Stomach (tissue), 9 donors: ENCODE data around the gene PLPP3. TPM values are rescaled to one million over a fixed set of nuclear protein-coding genes. Genes with fewer than 3 reads are reported as not detected.
"Not testable (repeated sequence)": the region's sequence is repeated elsewhere in the genome, so short reads cannot be mapped to it uniquely, and the experiment has no call there.

ENCODE experiments used
- DNase-seq, 2 donors: peaks; one replicate each; pipeline versions ENCODE4 v3.0.0 to v3.0.0-alpha.2; 2013 to 2019
- H3K27ac ChIP-seq, 5 donors: fragments of 200-600 bp in 4 of 5; sonication (generic) in 4 of 5; one replicate each; pipeline ENCODE4 v1.5.1; 2013 to 2019; ENCODE audit warnings: mild to moderate bottlenecking in 1 of 5, moderate library complexity in 1 of 5
- H3K27me3 ChIP-seq, 3 donors: fragments of 200-600 bp; sonication (generic); one replicate each; pipeline ENCODE4 v1.5.1; 2017 to 2019; ENCODE audit warnings: mixed run types in 1 of 3
- H3K36me3 ChIP-seq, 4 donors: fragments of 200-600 bp; sonication (generic); 1 replicate in 3 of 4; 2 replicates in 1 of 4; pipeline ENCODE4 v1.5.1; 2016 to 2019
- H3K4me1 ChIP-seq, 4 donors: fragments of 200-600 bp; sonication (generic); one replicate each; pipeline ENCODE4 v1.5.1; 2016 to 2019
- H3K4me3 ChIP-seq, 4 donors: fragments of 200-600 bp; sonication (generic) in 3 of 4; one replicate each; pipeline ENCODE4 v1.5.1; 2016 to 2019; ENCODE audit warnings: mild to moderate bottlenecking in 1 of 4
- H3K9me3 ChIP-seq, 4 donors: fragments of 200-600 bp; sonication (generic); one replicate each; pipeline ENCODE4 v1.5.1; 2016 to 2019
- CTCF ChIP-seq, 7 experiments: fragments of 450-650 bp in 4 of 7; fragments of 200-600 bp in 3 of 7; sonication (generic) in 3 of 7; IDR thresholded peaks; one replicate each; pipeline ENCODE4 v1.5.1; 2016 to 2019; ENCODE audit warnings: antibody characterized with exemption in 7 of 7, control low read depth in 2 of 7, mild to moderate bottlenecking in 1 of 7
- EP300 ChIP-seq: sonication (generic); formaldehyde crosslinking; IDR thresholded peaks from one replicate; pipeline ENCODE4 v1.6.1; 2017; ENCODE audit warnings: antibody characterized with exemption
- POLR2A ChIP-seq, 4 donors: fragments of 450-650 bp; IDR thresholded peaks; one replicate each; pipeline ENCODE4 v1.6.1; 2016; ENCODE audit warnings: antibody characterized with exemption in 4 of 4, control low read depth in 2 of 4, mild to moderate bottlenecking in 1 of 4, moderate library complexity in 1 of 4
- POLR2AphosphoS5 ChIP-seq, 3 donors: sonication (generic); formaldehyde crosslinking; IDR thresholded peaks; one replicate each; pipeline ENCODE4 v1.6.1; 2016; ENCODE audit warnings: antibody characterized with exemption in 3 of 3
- WGBS, 5 donors: extraction: QIAGEN DNeasy Blood & Tissue Kit in 3 of 5; methylation state at CpG; one replicate each; pipeline versions ENCODE4 v1.1.5 to v1.1.7; 2013 to 2018; 5-methylcytosine and 5-hydroxymethylcytosine counted together
- intact Hi-C: fragments of 100-400 bp; cut with DNase I; formaldehyde crosslinking; loops from one replicate; pipeline ENCODE4 v1.15.1; 2023; ENCODE audit warnings: low total_unique reads
- polyA plus RNA-seq, 3 donors: library from polyadenylated mRNA; stranded (reverse); fragments of 200-250 nt; gene quantifications; one replicate each; pipeline ENCODE4 v1.2.3, GENCODE V29; 2013
- total RNA-seq, 5 donors: library from RNA; depleted of rRNA; stranded (reverse); fragments of >200 nt; gene quantifications; one replicate each; pipeline versions ENCODE4 v1.1.0 to v1.2.3, GENCODE V29; 2014 to 2016
- donor health status: healthy with polysubstance abuse.
- donor health status: Bipolar disorder and iron deficiency.
- donor health status: healthy.

The PLPP3 gene
- total and polyA plus RNA-seq, 8 donors: 11.1 to 145 (median 46.1) TPM

- Histone ChIP-seq H3K36me3 (no peaks in the 10 kb centered on the region), H3K27ac (no peak overlapping the region), H3K4me3 (no peak overlapping the region), H3K27me3 (no peaks in the 10 kb centered on the region), H3K4me1 (no peaks in the 10 kb centered on the region), H3K9me3 (no peaks in the 10 kb centered on the region)
- TF ChIP-seq POLR2A (IDR thresholded peaks at IDR 0.05): no peak
- TF ChIP-seq EP300: no peak
- TF ChIP-seq CTCF (IDR thresholded peaks at IDR 0.05): no peak
- TF ChIP-seq POLR2AphosphoS5 (IDR thresholded peaks at IDR 0.05): no peak
- intact Hi-C loops: no loop called here
- DNase-seq: no peak
Measured at GRCh38 chr1:56626546-56626945, 47.2 kb upstream of the PLPP3 start.

- TF ChIP-seq POLR2A (IDR thresholded peaks at IDR 0.05) (no peak), POLR2AphosphoS5 (IDR thresholded peaks at IDR 0.05) (no peak)
- H3K4me3 ChIP-seq: no peak overlapping the region
- no peaks in the 10 kb centered on the region for H3K27me3 ChIP-seq
- 50 to 59% (median 55%) methylated on average over 5 of the region's 5 CpGs for WGBS, 5 donors
- H3K4me1 ChIP-seq: no peaks in the 10 kb centered on the region
- DNase-seq: no peak
- intact Hi-C loops: no loop called here
- no peak overlapping the region for H3K27ac ChIP-seq
- H3K9me3 ChIP-seq: no peaks in the 10 kb centered on the region
- no peaks in the 10 kb centered on the region for H3K36me3 ChIP-seq
Measured at GRCh38 chr1:56625819-56626440, 46.6 kb upstream of the PLPP3 start.

GRCh38 chr1:56617141-56617540 is 37.8 kb upstream of the PLPP3 start:
- Histone ChIP-seq H3K36me3 (no peaks in the 10 kb centered on the region), H3K27ac (no peak overlapping the region), H3K9me3 (peaks cover 4 to 5% (median 5%) of the 10 kb centered on the region in 4 donors), H3K4me3 (no peak overlapping the region), H3K27me3 (no peaks in the 10 kb centered on the region), H3K4me1 (no peaks in the 10 kb centered on the region)
- TF ChIP-seq POLR2AphosphoS5 (IDR thresholded peaks at IDR 0.05) (no peak), EP300 (no peak), CTCF (IDR thresholded peaks at IDR 0.05) (no peak), POLR2A (IDR thresholded peaks at IDR 0.05) (no peak)
- WGBS, 5 donors: 78 to 87% (median 79%) methylated on average over 2 of the region's 2 CpGs
- DNase-seq: no peak
- intact Hi-C loops: no loop called here

- H3K36me3 ChIP-seq, DNase-seq, H3K27me3 ChIP-seq, H3K27ac ChIP-seq, H3K4me1 ChIP-seq, intact Hi-C loops, H3K4me3 ChIP-seq: not testable (repeated sequence)
- 83 to 91% (median 88%) methylated on average over 6 of the region's 6 CpGs for WGBS, 5 donors
- H3K9me3 ChIP-seq: peaks cover 5 to 16% (median 13%) of the 10 kb centered on the region in 4 donors
Measured at GRCh38 chr1:56610770-56611169, 31.4 kb upstream of the PLPP3 start.

- H3K27ac ChIP-seq, H3K36me3 ChIP-seq, intact Hi-C loops, DNase-seq, H3K4me3 ChIP-seq, H3K4me1 ChIP-seq, H3K27me3 ChIP-seq: not testable (repeated sequence)
- H3K9me3 ChIP-seq: peaks cover 5 to 16% (median 13%) of the 10 kb centered on the region in 4 donors
- WGBS, 5 donors: 21 to 80% (median 55%) methylated on average over 2 of the region's 2 CpGs
Measured at GRCh38 chr1:56610097-56610496, 30.7 kb upstream of the PLPP3 start.

GRCh38 chr1:56595397-56596191 is 16.2 kb upstream of the PLPP3 start:
- H3K36me3 ChIP-seq, H3K27me3 ChIP-seq, intact Hi-C loops, DNase-seq, H3K4me1 ChIP-seq, H3K27ac ChIP-seq, H3K4me3 ChIP-seq, H3K9me3 ChIP-seq: not testable (repeated sequence)
- WGBS, 5 donors: 94 to 98% (median 96%) methylated on average over 5 of the region's 5 CpGs
